AG04449 (cell line): ENCODE data around the gene PTPRE.

Experiments used
- CTCF ChIA-PET: fragments of 350-600 bp; formaldehyde crosslinking; extraction: SDS; loops from one replicate; lab custom pipeline; 2021; ENCODE audit warnings: antibody characterized with exemption; lab: Yijun Ruan, JAX
- POLR2A ChIA-PET: fragments of 400-600, 350-600 bp; formaldehyde crosslinking; extraction: SDS; loops from one replicate; lab custom pipeline; 2020; ENCODE audit warnings: antibody characterized with exemption, inconsistent platforms; lab: Yijun Ruan, JAX
- DNase-seq: peaks from one replicate; pipeline ENCODE4 v3.0.0-alpha.2; 2010; ENCODE audit warnings: low read depth, low spot score
- H3K4me3 ChIP-seq: 2 replicates; pipeline ENCODE4 v1.5.1; 2011; ENCODE audit warnings: low read depth, mild to moderate bottlenecking, control low read depth, low read length
- TF ChIP-seq, protein P1 (sequence below): IDR thresholded peaks from one replicate; pipeline ENCODE4 v1.5.1; 2011; ENCODE audit warnings: mild to moderate bottlenecking, moderate library complexity, low read length, control low read depth, inconsistent platforms; ENCODE audit not compliant: insufficient read depth; ENCODE audit errors: missing control alignments

The PTPRE gene

DNA sequence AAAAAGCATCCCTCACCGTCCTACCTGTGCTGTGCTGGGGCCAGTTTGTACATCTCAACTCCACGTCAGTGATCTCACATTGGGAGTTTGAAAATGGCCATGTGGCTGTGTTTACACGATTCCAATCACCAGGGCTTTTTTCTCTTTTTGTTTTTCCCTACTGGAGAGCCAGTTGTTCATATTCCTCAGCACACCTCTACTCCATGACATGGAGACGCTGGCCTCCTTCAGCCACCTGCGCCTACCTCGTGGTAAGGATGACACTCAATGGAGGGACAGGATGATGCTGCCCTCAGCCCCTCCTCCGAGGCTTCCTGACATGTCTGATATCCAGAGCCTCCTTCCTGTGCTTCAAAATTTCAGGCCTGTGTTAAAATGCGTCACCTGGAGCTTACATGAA, 24.5 kb upstream of the PTPRE start:
- CTCF ChIA-PET = no interaction called here
- no peak for DNase-seq
- TF ChIP-seq, protein P1, sequence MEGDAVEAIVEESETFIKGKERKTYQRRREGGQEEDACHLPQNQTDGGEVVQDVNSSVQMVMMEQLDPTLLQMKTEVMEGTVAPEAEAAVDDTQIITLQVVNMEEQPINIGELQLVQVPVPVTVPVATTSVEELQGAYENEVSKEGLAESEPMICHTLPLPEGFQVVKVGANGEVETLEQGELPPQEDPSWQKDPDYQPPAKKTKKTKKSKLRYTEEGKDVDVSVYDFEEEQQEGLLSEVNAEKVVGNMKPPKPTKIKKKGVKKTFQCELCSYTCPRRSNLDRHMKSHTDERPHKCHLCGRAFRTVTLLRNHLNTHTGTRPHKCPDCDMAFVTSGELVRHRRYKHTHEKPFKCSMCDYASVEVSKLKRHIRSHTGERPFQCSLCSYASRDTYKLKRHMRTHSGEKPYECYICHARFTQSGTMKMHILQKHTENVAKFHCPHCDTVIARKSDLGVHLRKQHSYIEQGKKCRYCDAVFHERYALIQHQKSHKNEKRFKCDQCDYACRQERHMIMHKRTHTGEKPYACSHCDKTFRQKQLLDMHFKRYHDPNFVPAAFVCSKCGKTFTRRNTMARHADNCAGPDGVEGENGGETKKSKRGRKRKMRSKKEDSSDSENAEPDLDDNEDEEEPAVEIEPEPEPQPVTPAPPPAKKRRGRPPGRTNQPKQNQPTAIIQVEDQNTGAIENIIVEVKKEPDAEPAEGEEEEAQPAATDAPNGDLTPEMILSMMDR = no peak
- POLR2A ChIA-PET = no interaction called here
- no peak overlapping the region for H3K4me3 ChIP-seq

DNA sequence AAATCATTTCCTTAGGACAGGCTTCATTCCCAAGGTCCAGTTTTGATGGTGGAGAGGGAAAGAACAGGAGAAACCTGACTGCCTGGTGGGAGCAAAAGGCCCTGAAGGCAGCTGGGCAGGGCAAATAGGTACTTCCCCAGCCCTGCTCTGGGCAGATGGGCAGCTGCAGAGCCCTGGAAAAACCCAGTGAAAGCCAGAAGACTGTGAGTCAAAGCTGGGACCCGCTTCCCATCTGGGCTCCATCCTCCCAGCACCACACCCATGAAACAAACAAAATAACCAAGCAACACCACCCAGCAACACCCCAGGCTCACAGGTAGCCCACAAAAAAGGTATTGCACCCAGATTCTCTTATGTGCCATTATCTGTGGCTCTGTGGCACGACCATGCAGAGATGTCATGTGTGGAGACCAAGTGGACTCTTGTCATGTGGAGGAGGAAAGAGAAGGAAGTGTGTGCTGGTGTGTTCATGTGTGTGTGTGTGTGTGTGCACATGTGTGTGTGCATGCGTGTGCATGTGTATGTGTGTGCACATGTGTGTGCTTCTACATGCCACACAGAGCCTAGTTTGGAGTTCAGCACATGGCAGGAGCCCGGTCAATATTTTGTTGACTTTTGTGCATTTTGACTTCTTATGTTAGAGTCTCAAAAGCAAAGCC, 24.0 kb upstream of the PTPRE start:
- POLR2A ChIA-PET = no interaction called here
- no peak for DNase-seq
- H3K4me3 ChIP-seq = no peak overlapping the region
- CTCF ChIA-PET = no interaction called here
- TF ChIP-seq, protein P1 = no peak

DNA sequence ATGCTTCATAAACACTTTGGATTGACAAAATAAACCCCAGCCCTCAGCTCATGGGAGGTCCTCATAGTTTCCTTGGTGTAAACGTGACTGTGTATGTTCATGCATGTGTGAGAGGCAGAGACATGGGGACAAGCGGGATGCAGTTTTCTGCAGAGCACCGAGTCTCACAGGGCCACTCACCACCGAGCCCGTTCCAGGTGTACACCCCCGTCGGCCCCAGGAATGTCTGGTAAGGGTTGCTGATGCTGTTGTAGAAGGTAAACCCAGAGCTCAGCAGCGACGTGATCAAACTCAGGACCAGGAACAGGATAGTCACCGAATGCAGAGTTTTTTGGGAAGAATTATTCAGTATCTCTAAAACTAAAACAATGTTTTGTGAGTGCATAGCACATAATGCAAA, 23.4 kb upstream of the PTPRE start:
- POLR2A ChIA-PET = no interaction called here
- DNase-seq = no peak
- CTCF ChIA-PET = no interaction called here
- H3K4me3 ChIP-seq = no peak overlapping the region
- TF ChIP-seq, protein P1 = no peak

DNA sequence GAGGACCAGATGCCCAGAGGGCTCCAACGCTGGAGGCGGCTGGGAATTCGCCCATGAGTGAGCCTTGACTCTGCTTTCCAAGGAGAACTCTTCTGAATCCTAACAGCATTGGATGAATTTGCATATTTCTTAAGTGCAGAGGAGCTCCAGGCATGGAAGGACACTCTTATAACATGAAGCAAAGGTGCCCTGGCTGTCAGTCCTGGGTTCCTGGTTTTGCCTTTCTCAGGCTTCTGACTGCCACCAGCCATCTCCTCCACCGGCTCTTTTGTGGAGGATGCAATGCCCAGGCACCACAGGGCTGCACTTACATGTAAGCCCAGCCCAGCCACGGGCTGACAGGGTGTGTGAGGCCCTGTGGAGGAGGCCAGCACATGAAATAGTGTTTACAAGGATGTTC, 22.4 kb upstream of the PTPRE start:
- POLR2A ChIA-PET = no interaction called here
- CTCF ChIA-PET = no interaction called here
- H3K4me3 ChIP-seq = no peak overlapping the region

DNA sequence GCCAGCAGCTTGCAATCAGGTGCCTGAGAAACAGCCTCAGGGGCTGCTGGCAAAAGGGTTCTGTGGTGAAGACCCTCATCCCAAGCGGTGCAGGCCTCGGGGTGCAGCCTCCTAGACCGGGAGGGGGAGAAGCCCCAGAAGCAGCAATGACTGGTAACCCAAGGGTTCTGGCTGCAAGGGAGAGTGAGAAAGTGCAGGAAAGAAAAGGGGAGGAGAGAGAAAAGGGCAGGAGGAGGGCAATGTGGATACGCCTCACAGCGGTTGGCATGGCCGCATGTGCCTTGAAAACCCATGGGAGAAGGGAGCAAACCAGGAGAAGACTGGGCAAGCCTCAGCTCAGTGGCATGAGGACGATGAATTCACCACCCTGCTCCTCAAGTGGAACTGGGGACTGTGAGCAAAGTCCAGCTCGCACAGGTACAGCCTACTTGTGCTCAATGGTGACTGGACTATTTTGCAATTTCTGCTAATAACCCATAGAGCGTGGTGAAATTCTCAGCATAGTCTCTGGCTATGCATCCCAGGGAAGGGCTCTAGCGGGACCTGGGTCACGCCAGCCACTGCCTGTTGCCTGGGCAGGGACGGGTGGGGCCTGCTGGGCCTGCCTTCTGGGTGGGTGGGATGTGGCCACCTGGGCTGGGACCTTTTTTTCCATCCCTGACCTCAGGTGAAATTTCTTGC, 20.4 kb upstream of the PTPRE start:
- TF ChIP-seq, protein P1 = no peak
- POLR2A ChIA-PET = no interaction called here
- H3K4me3 ChIP-seq = no peak overlapping the region
- CTCF ChIA-PET = no interaction called here
- DNase-seq = no peak

More for the DNA sequence above, 22.4 kb upstream of the PTPRE start:
- TF ChIP-seq, protein P1 = no peak
- no peak for DNase-seq

DNA sequence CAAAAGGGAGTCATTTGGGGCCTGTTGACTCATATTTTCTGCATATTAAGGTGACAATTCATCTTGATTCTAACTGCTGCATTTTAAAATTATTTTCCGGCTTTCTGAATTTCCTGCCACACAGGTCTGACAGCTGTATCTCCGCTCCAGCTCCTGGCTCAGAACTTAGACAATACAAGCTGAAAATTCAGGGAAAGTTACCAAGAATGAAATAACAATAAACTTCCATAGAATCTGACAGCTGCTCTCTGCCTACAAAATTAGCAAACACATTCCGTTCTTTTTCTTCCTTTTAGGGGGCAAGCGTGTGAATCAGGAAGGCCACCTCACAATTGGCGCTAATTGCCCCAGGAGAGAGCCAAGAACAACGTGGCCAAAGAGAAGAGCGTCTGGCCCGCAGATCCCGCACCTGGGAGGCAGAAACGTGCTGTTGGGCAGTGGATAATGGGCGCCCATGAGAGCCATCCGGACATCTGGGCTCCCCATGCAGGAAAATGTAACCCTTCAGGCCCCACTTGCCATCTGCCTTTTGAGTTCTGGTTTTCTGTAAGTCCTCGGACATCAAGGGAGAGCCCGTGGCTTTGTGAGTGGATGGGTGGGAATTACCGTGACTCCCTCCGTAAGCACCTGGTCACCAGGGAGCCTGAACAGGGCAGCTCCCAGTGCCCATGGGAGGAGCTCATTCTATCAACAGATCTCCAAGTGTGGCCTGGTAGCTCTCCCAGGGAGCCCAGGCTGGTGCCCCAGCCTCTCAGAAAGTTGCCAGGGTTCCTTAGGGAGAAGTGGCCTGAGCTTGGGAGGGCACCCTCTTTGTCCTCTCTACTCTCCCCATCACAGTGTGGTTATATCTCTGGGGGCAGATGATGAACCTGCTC, 19.1 kb upstream of the PTPRE start:
- ChIA-PET CTCF (no interaction called here), POLR2A (no interaction called here)
- DNase-seq = no peak
- TF ChIP-seq, protein P1 = no peak
- H3K4me3 ChIP-seq = no peak overlapping the region
